LNCaP clone FGC (cell line): ENCODE data around the gene CCDC78.

ENCODE experiments used
- DNase-seq: peaks from one replicate; pipeline ENCODE4 v3.0.0-alpha.2; 2011; ENCODE audit warnings: low read depth
- H3K4me3 ChIP-seq: 2 replicates; pipeline ENCODE4 v1.5.1; 2011; ENCODE audit warnings: mild to moderate bottlenecking, low read depth, low read length, control low read depth
- CTCF ChIP-seq: IDR thresholded peaks from 2 replicates; pipeline ENCODE4 v1.5.1; 2012; ENCODE audit warnings: mild to moderate bottlenecking; ENCODE audit not compliant: control insufficient read depth, insufficient read depth; ENCODE audit errors: extremely low read depth

Gene CCDC78

GRCh38 chr16:734981-735881 is 9.0 kb upstream of the CCDC78 start:
- DNase-seq = no peak
- no peak overlapping the region for H3K4me3 ChIP-seq
- no peak for TF ChIP-seq CTCF

GRCh38 chr16:734208-734980 is 8.2 kb upstream of the CCDC78 start:
- DNase-seq = no peak
- no peak for TF ChIP-seq CTCF
- H3K4me3 ChIP-seq = no peak overlapping the region

GRCh38 chr16:733382-734207 is 7.4 kb upstream of the CCDC78 start:
- no peak for TF ChIP-seq CTCF
- no peak for DNase-seq
- H3K4me3 ChIP-seq = no peak overlapping the region

GRCh38 chr16:732936-733335 is 6.7 kb upstream of the CCDC78 start:
- DNase-seq = no peak
- TF ChIP-seq CTCF = no peak

GRCh38 chr16:732332-732731 is 6.1 kb upstream of the CCDC78 start:
- H3K4me3 ChIP-seq = no peak overlapping the region
- DNase-seq = no peak
- TF ChIP-seq CTCF = no peak

More at GRCh38 chr16:732936-733335, 6.7 kb upstream of the CCDC78 start:
- no peak overlapping the region for H3K4me3 ChIP-seq

- no peak for DNase-seq
- H3K4me3 ChIP-seq = no peak overlapping the region
- no peak for TF ChIP-seq CTCF
Measured at GRCh38 chr16:730666-731509, 4.6 kb upstream of the CCDC78 start.
